A172 (cell line): Measurements from ENCODE around the gene CNDP1. TPM values are rescaled to one million over a fixed set of nuclear protein-coding genes. Genes with fewer than 3 reads are reported as not detected.
A peak's percentile ranks its signal among the peaks of the same experiment; 100 is the strongest.

Source experiments
- DNase-seq: peaks from one replicate; pipeline ENCODE4 v3.0.0-alpha.2; 2015; ENCODE audit warnings: low spot score
- total RNA-seq: library from RNA; depleted of rRNA; stranded (reverse); fragments of >200 nt; shearing (Covaris generic); gene quantifications from 2 replicates; pipeline ENCODE4 v1.2.3, GENCODE V29; 2014

Gene CNDP1
- total RNA-seq, 1 experiment from 2014 or later = not detected

DNA sequence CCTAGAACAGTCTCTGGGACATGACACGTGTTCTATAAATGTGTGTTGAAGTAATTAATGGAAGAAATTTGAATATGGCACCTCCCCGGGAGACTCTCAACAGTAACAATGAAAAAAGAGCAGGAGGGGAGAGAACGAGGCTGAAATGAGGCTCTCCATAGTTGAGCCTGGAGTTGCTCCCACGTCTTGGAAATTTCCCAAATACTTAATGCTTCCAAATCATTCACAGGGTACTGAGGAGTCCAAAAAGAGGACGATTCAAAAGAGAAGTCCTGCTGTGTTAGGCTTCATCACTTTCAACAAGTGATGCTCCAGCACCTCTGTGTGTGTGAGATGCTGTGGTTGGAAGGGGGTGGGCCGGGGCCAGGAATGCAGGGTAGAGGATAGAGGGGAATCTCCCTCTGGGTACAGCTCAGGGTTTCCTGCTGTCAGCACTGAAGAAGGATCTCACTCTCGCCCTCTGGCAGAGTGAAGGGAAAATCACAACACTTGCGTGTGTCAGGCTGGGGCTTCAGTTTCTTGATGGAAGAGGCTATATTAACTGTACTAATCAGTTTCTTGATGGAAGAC lies 45.3 kb downstream of the CNDP1 start:
- DNase-seq = no peak

DNA sequence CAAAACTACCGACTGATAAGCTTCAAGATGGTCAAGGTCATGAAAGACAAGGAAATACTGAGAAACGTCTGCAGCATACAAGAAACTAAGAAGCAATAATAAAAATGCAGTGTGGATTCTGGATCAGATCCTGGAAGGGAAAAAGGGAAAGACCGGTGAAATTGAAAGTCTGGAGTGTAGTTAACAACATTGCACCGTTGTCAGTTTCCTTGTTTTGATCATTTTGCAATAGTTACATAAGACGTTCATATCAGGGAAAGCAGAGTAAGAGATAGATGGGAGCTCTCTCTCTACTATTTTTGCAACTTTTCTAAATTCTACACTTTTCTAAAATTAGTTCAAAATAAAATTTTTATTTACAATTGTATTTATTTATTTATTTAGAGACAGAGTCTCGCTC lies 48.3 kb downstream of the CNDP1 start:
- DNase-seq = no peak

DNA sequence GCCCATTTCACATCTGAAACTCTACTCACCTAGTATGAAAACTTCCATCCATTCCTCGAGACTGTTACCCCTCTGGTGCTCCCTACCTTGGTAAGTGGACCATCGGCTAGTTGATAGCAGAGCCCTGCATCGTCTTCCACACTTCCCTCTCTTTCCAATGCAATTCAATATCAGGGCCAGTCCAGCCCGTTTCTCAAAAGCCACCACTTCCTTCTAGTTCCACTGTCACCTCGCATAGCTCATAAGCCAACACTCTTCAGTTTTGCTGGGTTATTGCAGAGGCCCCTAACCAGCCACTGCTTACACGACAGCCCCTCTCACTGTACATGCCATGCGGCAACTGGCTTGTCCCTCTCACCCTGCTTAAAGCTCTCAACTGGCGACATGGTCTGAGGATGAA lies 53.1 kb downstream of the CNDP1 start:
- no peak for DNase-seq

DNA sequence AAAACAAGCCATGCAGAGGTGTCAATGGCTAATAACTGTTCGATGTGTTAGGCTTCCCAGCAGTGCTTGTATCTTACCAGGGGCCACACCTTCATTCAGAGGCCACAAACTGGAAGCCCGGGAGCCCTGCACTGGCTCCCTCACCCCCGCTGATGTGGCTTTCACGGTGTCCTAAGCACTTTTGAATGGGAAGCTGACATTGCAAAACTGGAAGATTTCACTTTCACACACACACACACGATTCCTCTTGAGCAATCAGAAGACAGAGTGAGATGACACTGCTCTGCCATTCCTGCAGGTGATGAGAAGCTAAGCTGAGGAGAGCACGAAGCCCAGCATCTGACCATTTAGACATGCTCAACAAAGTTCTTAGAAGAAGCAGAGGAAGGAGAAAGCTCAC lies 54.7 kb downstream of the CNDP1 start:
- no peak for DNase-seq

DNA sequence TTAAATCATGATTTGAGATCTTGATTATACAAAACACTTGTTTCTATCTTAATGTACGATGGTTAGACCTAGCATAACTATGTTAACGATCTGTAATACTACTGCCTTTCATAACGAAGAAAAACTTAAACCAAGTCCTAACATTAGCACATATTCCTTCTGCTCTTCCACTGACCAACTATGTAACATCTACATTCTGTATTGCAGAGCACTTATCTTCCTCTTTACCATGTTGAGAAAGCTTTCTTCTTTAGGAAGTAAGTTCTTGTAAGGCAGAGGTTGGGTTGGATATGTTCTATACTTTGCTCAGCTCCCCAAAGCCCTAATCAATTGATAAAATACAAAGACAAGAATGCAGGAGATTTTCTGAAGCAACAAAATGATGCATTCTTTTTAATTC lies 55.5 kb downstream of the CNDP1 start:
- DNase-seq = no peak

DNA sequence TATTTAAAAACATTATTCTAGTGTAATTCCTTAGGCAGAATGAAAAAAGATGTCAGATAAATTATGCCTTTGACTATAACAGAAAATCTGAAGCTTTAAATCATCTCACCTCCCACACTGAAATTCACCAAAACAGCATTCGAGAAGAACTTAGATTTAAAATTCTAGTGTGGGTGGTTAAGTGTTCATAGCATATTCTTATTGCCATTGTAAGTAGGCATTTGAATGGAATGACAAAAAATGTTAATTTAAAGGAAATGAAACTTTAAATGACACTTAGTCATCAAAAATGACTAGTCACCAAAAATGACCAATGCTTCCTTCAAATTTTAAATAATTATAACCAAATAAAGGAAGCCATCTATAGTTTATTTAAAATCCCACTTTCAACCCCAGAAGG lies 56.4 kb downstream of the CNDP1 start:
- no peak for DNase-seq

DNA sequence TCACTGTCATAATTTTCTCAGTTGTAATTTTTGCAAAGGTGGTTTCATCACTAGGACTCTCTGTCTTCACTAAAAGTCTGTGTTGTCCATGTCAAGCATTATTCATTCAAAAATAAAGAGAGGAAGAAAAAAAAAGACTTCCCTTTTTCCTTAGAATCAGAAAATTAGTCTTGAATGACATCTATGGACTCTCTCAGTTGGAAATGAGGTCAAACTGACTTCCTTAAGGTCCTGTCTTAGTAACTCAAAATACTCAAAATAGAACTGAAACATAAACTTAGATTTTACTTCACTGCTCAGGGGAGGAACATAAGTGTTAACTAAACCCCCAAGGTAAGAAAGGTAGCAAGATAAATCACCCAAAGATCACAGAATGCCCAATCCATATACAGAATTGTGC lies 61.1 kb downstream of the CNDP1 start:
- DNase-seq = no peak

DNA sequence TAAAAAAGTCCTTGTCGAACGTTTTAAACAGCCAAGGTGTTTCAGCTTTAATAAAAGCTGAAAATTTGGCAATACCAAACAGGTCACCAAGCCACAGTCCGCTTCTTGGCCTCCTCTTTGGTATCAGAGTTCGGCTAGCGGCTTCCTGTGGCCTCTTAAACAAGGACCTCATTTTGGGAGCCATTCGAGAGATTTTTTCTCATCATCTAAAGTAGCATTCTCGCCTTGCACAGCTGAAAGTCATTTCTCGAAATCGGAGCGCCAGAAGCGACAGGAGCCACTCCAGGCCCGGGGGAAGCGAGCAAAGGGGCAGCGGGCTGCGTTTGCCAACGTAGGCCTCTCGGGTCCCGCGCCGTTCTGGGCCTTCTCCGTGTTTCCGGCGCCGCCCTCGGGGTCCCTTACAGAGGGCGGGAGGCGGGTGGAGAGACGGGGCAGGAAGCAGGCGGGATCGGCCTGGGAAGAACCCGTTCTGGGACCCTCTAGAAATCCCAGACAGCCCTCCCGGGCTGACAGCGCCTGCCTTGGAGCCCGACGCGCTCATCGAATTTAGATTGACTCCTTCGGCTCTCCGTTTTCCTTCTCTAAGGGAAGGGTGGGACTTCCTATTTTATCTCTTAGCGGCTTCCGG lies 62.8 kb downstream of the CNDP1 start:
- DNase-seq = no peak

DNA sequence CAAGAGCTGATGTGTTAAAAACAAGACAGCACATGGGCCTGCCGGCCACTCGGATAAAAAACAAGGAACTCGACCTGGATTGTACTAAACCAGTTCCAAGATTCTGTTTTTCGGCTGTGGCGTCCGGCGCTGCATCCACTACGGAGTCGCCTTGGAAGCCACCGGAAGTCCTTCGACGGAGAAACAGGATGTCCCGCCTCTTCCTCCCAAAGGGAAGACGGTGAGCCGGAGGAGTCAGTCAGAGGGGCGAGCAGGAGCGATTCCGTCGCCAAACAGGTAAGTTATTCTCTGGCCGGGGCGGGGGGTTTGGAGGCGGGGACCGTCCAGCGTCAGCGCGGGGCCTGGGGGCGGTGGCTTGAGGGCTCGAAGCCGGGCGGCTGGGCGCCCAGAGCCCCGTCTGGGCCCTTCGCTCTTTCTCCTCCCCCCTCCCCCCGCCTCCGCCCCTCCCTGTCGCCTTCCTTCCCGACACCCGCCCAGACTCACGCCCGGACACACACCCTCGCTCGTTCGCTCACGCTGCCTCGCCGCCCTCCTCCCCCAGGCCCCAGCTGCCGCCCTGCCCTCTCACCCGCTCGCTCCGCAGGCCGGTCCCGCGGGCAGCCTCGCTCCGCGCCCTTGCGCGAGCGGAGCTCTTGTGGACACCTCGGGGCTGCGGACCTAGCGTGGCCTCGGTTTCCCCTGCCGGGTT lies 63.5 kb downstream of the CNDP1 start, which contains the start of gene ZNF407:
TSS of gene ZNF407 (plus strand) at position 209 of the 688 bp plus-strand sequence. CDS start 33,150 bp downstream, outside the sequence.
- peak; percentile 74 for DNase-seq

DNA sequence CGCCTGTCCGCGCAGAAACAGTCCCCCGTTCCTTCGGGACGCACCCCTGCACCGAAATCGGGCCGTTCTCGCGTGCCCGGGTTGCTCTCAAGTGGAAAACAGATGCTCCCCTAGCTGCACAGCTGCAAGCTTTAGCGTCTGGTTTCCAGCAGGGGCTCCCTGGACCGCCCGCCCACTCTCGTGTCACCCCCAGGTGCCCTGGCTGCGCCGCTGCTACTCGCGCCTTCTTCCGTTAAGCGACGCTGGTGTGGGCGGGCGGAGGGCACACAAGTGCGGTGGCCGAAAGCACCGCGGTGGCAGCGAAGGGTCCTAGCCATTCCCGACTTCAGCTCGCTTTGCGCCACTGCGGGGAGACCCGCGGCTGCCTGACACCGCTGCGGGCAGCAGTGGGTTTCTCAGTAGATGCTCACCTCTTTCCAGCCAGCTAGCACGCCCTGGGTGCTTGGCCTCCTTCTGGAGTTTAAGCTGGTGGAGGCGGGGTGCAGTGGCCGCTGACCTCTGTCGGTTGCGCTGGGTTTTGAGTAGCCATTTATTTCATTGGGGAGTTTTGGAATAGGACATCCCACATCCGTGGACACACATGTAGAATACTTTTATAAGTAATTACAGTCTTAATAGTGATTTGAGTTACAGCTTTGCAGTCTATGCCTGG lies 64.2 kb downstream of the CNDP1 start:
- peak; percentile 4 for DNase-seq

DNA sequence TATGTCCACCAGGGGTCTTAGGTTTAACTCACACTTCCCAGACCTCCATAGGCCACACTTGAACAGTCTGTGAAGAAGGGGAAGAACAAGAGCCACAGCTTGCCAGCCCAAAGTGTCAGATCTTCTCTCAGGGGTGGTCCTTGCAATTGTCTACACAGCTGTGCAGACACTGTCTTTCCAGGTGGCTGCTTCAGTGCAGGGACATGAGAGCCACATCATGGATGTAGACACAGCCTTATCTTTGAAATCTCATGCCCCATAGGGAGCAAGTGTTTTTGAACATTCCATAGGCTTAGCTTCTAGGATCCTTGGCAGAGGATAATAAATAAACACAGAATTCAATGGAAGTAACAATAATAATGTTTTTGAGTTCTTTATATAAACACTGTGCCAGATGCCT lies 70.1 kb downstream of the CNDP1 start:
- DNase-seq = no peak

DNA sequence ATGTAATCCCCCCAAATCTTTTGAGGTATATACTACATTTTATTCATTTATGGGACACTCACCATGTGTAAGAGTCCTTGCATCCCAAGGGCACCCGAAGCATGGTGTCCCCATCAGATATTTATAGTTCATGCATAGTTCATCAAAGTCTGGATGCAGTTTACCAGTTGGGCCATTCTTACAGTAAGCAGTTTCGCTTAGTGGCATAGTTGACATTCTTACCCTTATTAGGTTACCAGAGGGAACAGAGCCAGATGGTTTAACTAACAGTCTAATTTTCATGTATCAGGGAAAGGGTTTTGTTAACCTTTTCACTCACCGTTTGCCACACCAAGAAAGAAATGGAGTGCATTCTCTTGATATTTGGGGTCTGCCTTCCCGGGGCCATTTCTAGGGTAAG lies 70.5 kb downstream of the CNDP1 start:
- DNase-seq = no peak

DNA sequence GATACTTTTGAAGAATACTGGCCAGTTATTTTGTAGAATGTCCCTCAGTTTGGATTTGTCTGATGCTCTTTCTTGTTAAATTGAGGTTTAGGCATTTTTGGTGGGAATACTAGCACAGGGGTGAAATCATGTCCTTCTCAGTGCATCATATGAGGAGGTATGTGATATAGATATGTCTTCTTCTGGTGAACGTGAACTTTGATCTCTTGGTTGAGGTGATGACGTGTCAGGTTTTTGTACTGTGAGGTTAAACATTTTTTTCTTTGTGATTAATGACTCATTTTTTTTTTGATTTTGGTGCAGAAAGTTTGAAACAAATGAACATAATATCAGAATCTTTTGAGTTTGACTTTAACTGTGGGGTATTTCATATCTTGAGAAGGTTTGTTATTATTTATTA lies 74.4 kb downstream of the CNDP1 start:
- DNase-seq = no peak

DNA sequence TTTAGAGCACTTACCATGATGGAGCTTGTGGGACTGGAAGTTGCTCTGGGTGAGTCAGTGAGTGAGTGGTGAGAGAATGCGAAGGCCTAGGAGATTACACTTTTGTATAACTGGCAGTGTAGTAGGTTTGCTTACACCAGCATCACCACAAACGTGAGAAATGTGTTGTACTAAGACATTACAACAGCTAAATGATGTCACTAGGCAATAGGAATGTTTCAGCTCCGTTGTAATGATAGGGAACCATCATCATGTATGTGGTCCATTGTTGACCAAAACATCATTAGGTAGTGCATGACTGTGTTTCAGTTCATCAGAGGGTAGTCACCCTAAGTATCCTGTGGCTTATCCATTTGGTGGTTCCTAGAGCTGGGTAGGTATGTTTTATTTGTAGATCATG lies 75.2 kb downstream of the CNDP1 start:
- no peak for DNase-seq

DNA sequence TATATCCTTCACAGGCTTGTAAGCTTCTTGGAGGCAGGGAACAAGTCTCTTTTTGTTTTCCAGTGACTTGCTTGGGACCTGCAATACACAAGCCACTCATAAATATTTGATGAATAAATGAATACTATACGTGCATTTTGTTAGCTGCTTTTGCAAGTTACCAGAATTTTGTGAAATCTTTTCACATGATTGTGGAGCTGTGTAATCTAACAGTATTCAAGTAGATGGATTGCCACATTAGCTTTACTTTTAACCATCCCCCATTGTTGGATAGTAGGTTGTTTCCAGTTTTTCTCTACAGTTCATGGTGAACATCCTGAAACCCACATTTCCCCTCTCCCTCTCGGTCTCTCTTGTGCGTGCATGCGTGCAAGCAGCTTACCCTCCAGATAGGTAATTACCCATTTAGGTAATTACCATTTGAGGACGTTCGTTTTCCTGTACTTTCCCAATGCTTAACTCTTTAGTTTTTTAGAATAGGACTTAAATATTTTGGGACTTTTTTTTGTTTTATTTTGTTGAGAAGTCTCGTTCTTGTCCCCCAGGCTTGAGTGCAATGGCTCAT lies 75.8 kb downstream of the CNDP1 start:
- no peak for DNase-seq

DNA sequence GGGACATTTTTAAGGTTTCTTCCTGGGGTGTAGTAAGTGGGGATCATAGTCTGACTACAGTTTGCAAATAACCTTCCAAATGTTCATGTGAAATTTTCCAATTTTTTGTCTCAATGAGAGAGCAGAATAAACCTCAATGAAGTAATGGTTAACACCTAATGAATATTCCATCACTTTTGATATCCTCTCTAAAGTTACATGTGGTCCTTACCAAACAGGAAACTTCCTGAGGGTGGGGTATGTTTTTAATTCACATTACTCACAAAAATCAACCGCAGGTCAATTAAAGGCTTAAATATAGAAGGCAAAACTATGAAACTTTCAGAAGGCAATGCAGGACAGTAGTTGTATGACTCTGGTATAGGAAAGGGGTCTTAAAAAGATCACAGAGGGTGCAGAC lies 76.6 kb downstream of the CNDP1 start:
- no peak for DNase-seq

DNA sequence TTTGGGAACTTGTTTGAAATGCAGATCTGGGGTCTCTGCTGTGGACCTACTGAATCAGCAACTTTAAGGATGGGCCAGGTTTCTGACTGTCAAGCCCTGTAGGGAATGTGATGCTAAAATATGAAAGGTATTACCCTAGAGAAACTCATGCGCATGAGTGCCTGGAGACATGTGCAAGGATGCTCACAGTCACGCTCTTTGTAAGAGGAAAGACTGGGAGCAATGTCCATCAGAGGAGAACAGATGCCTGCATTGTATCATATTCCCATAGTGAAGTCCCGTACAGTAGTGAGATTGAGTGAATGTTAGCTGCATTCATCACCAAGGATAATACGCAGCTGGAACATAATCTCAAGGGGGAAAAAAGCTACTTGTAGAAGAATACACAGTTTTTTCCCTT lies 77.5 kb downstream of the CNDP1 start:
- DNase-seq = no peak

DNA sequence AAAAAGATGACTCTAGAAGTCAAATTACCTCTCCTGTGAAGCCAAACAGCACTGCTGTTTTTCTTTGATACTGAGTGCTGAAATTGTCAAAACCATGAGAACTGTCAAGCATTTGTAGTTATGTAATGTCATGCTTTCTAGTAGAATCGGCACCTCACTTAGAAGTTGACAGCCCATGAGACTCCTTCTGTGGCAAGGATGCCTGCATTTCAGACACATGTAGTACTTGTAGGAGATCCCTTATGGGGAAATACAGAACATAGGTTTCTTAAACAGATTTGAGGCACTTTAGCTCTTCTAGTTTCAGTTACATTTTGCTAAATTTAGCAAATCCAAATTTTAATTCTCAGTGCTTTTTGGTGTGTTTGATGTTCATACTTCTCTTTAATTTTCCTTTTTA lies 79.1 kb downstream of the CNDP1 start:
- DNase-seq = no peak

DNA sequence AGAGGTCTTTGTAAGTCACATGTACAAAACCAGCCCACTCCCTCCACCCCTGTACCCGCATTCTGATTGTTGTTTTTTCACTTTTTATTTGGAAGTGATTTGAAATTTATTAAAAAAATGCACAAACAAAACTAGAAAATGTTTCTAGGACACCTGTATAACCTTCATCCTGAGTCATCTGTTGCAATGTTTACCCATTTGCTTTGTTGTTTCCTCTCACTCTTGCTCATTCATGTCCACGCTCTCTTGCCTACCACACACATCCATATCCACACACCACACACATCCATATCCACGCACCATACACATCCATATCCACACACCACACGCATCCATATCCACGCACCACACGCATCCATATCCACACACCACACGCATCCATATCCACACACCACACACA lies 82.2 kb downstream of the CNDP1 start:
- no peak for DNase-seq

DNA sequence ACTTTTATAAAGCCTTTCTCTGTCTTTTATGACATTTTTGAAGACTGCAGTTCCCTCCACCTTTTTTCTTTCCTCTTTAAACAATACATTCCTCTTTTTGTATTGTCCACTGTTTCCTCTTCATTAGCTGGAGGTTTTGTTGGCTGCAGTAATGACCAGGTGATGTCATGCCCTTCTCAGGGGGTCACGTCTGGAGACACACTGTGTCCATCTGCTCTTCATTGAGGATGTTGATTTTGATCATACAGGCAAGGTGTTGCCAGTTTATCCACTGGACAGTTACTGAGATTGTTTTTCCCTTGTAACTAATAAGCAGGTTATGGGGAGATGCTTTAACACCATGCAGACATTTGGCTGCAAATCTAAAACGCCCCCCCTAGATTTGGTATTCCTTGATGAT lies 83.2 kb downstream of the CNDP1 start:
- no peak for DNase-seq

DNA sequence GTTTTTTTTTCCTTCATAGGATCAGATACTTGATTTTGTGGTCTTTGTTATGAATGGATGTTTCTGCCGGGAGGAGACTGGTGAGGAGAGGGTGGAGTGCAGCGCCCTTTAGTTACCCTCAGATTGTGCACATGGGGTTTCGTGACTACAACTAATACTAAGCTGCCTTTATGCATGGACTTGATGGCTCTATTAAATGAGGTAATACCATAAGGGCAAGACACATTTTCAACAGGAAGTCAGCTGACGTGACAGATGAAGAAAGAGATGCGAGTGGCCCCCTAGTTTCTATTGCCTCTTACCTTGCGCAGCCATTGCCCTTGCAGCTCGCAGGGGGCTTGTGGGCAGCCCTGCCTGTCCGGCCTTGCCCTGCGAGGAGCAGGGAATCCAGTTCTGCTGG lies 87.8 kb downstream of the CNDP1 start:
- no peak for DNase-seq

DNA sequence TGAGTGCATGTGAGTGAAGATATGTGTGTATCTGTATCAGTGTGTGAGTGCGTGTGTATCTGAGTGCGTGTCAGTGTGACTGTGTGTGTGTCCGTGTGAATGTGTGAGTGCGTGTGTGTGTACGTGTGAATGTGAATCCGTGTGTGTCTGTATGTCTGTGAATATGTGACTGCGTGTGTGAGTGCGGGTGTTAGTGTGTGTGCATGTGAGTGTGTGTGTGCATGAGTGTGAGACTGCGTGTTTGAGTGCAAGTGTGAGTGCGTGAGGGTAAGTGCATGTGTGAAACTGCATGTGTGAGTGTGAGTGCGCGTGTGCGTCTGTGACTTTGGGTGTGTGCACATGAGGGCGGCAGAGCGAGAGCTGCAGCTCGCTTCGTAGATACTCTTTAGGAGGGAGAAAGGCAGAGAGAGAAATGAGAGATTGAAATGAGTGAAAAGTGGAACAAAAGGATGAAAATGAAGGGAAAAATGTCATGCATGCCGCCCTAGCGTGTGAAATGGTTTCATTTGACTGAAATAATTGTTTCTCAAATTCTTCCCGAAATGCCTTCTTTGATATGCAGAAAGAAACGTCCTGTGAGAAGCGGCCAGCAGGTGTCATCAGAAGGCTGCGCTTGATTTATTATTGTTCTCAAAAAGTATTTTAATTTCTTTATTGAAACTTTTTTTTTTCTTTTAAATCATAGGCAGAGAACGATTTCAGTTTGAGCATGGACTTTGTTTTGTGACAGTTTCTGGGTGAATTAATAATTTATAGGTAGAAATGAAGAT lies 88.9 kb downstream of the CNDP1 start:
- no peak for DNase-seq
